ENCODE results near the gene ANKS4B. TPM values are rescaled to one million over a fixed set of nuclear protein-coding genes. Genes with fewer than 3 reads are reported as not detected.
"Not testable (repeated sequence)": the region's sequence is repeated elsewhere in the genome, so short reads cannot be mapped to it uniquely, and the experiment has no call there.

ANKS4B gene
- total and polyA plus RNA-seq, 9 donors, result under 0.01 to 0.05 (median 0.04) TPM; not detected in 6

DNA sequence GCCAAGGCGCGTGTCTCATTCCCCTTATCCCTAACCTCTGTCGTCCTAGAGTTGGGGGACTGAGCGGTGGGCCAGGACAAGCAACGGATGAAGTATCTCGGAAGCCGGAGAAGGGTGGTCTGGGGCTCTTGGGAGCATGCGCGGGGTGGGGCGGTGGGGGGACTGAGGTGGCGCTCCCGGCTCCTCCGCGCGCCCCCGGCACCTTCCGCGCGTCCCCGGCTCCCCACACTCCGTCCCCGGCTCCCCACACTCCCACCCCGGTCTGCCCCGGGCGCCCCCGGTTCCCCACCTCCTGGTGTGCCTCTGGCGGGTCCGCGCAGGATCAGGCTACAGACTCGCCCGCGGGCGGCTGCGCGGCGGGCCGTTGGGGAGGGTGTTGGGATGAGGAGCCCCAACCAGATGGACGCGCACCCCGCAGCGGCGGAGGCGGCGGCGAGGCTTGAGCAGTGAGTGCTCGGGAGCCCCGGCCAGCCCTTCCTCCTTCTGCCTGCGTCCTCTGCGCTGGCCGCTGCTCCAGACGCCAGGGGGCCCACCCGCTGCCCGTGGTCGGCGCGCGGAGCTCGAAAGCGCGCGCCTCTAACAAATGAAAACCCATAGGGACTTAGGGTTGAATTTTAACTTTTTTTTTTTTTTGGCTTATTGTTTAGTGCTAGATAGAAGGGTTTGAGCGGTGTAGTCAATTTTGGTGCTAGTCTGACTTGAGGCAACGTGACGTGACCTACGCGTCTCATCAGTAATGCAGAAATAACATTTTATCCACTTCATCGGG, 50.2 kb downstream of the ANKS4B start:
- intact Hi-C loops (cut with DNase I), result no loop called here
- WGBS, 3 donors, result 2 to 3% (median 2%) methylated on average over 48 to 67 of the region's 67 CpGs

DNA sequence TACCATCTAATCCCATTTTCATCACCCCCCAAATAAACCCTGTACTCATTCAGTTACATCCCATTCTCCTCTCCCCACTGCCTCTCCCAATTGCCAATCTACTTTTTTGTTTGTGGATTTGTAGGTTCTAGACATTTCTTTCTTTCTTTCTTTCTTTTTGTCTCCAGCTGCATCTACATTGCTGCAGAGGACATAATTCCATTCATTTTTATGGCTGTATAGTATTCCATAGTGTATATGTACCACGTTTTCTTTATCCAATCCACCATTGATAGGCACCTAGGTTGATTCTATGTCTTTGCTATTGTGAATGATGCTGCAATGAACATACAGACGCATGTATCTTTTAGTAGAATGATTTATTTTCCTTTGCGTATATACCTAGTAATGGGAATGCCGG, 50.9 kb downstream of the ANKS4B start:
- no peaks in the 10 kb centered on the region for H3K27me3 ChIP-seq
- TF ChIP-seq, protein P1, sequence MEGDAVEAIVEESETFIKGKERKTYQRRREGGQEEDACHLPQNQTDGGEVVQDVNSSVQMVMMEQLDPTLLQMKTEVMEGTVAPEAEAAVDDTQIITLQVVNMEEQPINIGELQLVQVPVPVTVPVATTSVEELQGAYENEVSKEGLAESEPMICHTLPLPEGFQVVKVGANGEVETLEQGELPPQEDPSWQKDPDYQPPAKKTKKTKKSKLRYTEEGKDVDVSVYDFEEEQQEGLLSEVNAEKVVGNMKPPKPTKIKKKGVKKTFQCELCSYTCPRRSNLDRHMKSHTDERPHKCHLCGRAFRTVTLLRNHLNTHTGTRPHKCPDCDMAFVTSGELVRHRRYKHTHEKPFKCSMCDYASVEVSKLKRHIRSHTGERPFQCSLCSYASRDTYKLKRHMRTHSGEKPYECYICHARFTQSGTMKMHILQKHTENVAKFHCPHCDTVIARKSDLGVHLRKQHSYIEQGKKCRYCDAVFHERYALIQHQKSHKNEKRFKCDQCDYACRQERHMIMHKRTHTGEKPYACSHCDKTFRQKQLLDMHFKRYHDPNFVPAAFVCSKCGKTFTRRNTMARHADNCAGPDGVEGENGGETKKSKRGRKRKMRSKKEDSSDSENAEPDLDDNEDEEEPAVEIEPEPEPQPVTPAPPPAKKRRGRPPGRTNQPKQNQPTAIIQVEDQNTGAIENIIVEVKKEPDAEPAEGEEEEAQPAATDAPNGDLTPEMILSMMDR (IDR thresholded peaks at IDR 0.05), result no peak
- TF ChIP-seq EP300 (IDR thresholded peaks at IDR 0.05) (no peak), POLR2A (IDR thresholded peaks at IDR 0.05) (no peak)
- no peaks in the 10 kb centered on the region for H3K4me1 ChIP-seq (ENCODE audit: insufficient read depth)
- H3K27ac ChIP-seq, result no peak overlapping the region
- 84 to 87% (median 85%) methylated on average over 4 of the region's 4 CpGs for WGBS, 3 donors
- H3K4me3 ChIP-seq, result no peak overlapping the region
- DNase-seq, result no peak
- H3K9me3 ChIP-seq, result no peaks in the 10 kb centered on the region
- intact Hi-C loops (cut with DNase I), result no loop called here
- no peaks in the 10 kb centered on the region for H3K36me3 ChIP-seq

More for the DNA sequence above, 50.2 kb downstream of the ANKS4B start:
- no peaks in the 10 kb centered on the region for H3K36me3 ChIP-seq
- TF ChIP-seq EP300 (IDR thresholded peaks at IDR 0.05) (no peak), POLR2A (IDR thresholded peaks at IDR 0.05) (no peak)
- TF ChIP-seq, protein P1 (IDR thresholded peaks at IDR 0.05), result no peak
- no peaks in the 10 kb centered on the region for H3K27me3 ChIP-seq
- H3K27ac ChIP-seq, result no peak overlapping the region
- H3K4me3 ChIP-seq, result peak overlapping the region; percentile 21
- H3K4me1 ChIP-seq (ENCODE audit: insufficient read depth), result no peaks in the 10 kb centered on the region
- no peaks in the 10 kb centered on the region for H3K9me3 ChIP-seq
- peak; percentile 24 to 66 (median 47) for DNase-seq

DNA sequence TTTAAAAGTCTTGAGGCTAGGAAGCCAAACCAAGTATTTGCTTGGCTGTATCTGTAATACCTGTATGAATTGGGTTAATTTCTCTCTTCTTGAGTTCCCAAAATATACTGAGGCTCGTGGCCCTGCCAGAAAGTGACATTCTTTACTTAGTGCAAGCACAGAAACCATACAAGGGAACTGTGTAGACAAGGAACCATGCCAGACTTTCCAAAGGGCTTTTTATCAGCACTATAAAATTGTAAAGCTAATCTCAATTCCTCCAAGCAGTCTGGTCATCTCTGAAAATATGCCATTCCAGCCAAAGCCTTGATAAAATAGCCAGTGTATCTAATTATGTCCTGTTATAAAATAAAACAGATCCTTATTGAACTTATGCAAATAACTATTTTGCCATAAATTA, 51.8 kb downstream of the ANKS4B start:
- DNase-seq, result no peak
- no peak for TF ChIP-seq POLR2A (IDR thresholded peaks at IDR 0.05)
- TF ChIP-seq EP300 (IDR thresholded peaks at IDR 0.05), result no peak
- TF ChIP-seq, protein P1 (IDR thresholded peaks at IDR 0.05), result no peak
- no peaks in the 10 kb centered on the region for H3K27me3 ChIP-seq
- no peak overlapping the region for H3K27ac ChIP-seq
- H3K4me3 ChIP-seq, result no peak overlapping the region
- intact Hi-C loops (cut with DNase I), result no loop called here
- whole genome bisulfite sequencing, 3 donors, result 4 to 21% (median 7%) methylated on average over 1 of the region's 1 CpG
- H3K36me3 ChIP-seq, result no peaks in the 10 kb centered on the region
- no peaks in the 10 kb centered on the region for H3K4me1 ChIP-seq (ENCODE audit: insufficient read depth)
- H3K9me3 ChIP-seq, result no peaks in the 10 kb centered on the region

DNA sequence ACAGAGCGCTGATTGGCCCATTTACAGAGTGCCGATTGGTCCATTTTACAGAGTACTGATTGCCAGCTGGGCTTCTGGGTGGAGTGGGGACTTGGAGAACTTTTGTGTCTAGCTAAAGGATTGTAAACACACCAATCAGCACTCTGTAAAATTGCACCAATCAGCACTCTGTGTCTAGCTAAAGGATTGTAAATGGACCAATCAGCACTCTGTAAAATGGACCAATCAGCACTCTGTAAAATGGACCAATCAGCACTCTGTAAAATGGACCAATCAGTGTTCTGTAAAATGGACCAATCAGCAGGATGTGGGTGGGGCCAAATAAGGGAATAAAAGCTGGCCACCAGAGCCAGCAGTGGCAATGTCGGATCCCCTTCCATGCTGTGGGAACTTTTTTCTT, 56.3 kb downstream of the ANKS4B start:
- H3K27me3 ChIP-seq; H3K9me3 ChIP-seq; DNase-seq; H3K27ac ChIP-seq; H3K4me1 ChIP-seq (ENCODE audit: insufficient read depth); H3K36me3 ChIP-seq; H3K4me3 ChIP-seq; intact Hi-C loops (cut with DNase I): not testable (repeated sequence)
- 93 to 99% (median 96%) methylated on average over 3 of the region's 3 CpGs for WGBS, 3 donors
